ENCODE data around the gene ZNF652.
A peak's percentile ranks its signal among the peaks of the same experiment; 100 is the strongest.
"Not testable (repeated sequence)": the region's sequence is repeated elsewhere in the genome, so short reads cannot be mapped to it uniquely, and the experiment has no call there.

ZNF652 gene

DNA sequence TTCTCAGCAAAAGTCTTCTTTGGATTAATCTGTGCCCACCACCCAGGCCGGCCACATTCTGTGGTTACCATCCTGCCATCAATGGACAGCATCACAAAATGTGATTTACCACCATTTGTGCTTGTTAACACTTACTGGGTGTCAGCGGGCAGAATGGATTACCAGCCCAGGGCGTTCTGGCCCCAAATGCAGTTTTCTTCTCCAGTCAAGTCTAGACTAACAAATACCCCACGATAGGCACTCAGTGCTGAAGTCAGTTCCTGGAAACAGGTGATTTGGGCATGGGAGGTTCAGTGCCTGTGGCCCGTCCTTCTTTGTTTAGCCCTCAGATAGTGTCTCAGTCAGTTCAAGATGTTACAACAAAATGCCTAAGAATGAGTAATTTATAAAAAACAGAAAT lies 92.7 kb downstream of the ZNF652 start:
- no peak overlapping the region for H3K4me3 ChIP-seq (ENCODE audit: low read length)
- no peak for DNase-seq (ENCODE audit: low read depth)
- TF ChIP-seq, protein P1, sequence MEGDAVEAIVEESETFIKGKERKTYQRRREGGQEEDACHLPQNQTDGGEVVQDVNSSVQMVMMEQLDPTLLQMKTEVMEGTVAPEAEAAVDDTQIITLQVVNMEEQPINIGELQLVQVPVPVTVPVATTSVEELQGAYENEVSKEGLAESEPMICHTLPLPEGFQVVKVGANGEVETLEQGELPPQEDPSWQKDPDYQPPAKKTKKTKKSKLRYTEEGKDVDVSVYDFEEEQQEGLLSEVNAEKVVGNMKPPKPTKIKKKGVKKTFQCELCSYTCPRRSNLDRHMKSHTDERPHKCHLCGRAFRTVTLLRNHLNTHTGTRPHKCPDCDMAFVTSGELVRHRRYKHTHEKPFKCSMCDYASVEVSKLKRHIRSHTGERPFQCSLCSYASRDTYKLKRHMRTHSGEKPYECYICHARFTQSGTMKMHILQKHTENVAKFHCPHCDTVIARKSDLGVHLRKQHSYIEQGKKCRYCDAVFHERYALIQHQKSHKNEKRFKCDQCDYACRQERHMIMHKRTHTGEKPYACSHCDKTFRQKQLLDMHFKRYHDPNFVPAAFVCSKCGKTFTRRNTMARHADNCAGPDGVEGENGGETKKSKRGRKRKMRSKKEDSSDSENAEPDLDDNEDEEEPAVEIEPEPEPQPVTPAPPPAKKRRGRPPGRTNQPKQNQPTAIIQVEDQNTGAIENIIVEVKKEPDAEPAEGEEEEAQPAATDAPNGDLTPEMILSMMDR (conservative IDR thresholded peaks at IDR 0.05; ENCODE audit: low read depth, low read length), result no peak

DNA sequence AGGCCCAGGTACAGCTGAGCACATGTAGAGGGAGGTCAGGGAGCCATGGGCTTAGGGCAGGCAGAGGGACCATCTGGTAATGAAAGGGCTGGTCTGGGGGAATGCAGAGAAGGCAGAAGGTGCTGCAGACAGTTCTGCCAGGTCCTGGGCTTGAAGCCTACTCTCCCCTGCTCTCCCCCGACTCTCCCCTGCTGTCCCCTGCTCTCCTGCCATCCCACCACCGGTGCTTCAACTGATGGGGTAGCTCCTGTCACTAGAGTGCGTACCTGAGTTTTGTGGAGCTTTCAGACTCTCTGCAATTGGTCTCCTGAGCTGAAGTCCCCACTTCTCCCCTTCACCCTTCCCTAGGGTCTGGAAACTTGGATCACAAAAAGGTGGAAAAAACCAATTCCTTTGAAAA lies 94.1 kb downstream of the ZNF652 start:
- H3K4me3 ChIP-seq (ENCODE audit: low read length), result no peak overlapping the region
- DNase-seq (ENCODE audit: low read depth), result no peak
- TF ChIP-seq, protein P1 (conservative IDR thresholded peaks at IDR 0.05; ENCODE audit: low read depth, low read length), result no peak

DNA sequence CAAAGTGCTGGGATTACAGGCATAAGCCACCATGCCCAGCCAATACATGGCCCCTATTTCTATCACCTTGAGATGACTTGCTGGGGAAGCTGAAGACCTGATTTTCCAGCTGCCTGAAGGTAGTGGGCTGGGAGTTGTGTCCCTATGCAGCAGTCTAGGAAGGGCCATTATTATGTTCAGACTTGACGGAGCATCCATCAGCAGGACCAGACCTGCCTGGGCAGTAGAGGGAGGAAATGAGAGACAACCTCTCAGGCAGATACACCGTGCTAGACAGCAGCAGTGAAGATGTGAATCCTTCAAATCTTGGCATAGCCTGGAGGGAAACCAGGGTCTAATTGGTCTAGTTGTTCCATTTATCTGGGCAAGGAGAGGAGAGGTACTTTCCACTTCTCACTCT lies 95.8 kb downstream of the ZNF652 start:
- no peak overlapping the region for H3K4me3 ChIP-seq (ENCODE audit: low read length)
- TF ChIP-seq, protein P1 (conservative IDR thresholded peaks at IDR 0.05; ENCODE audit: low read depth, low read length), result no peak
- DNase-seq (ENCODE audit: low read depth), result no peak

DNA sequence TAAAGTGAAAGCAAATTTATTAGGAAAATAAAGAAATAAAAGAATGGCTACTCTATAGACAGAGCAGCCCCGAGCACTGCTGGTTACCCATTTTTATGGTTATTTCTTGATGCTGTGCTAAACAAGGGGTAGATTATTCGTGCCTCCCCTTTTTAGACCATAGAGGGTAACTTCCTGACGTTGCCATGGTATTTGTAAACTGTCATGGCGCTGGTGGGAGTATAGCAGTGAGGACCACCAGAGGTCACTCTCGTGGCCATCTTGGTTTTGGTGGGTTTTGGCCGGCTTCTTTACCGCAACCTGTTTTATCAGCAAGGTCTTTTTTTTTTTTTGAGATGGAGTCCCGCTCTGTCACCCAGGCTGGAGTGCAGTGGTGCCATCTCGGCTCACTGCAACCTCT lies 100.5 kb downstream of the ZNF652 start:
- not testable (repeated sequence) for H3K4me3 ChIP-seq (ENCODE audit: low read length); DNase-seq (ENCODE audit: low read depth)

DNA sequence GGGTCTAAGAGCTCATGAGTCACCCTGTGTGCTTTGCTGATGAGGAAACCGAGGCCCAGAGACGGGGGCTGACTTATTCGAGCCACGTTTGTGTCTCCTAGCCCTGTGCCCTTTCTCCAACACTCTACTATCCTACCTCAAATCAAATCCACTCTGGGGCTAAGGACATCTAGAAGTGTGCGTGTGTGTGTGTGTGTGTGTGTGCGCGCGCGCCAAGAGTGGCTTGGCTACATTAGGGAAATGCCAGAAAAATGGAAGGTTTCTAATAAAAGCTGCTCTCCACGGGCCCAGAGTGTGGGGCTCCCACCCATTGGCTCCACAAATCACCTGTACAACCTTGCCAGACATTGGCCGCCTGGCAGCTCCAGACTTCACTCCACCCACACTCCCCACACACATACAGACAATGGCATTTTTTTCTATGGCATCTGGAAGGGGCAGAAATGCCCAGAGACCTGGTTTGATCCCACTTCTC lies 101.2 kb downstream of the ZNF652 start:
- DNase-seq (ENCODE audit: low read depth), result peak; percentile 44
- peak overlapping the region; percentile 50 for H3K4me3 ChIP-seq (ENCODE audit: low read length)
- TF ChIP-seq, protein P1 (conservative IDR thresholded peaks at IDR 0.05; ENCODE audit: low read depth, low read length), result no peak

DNA sequence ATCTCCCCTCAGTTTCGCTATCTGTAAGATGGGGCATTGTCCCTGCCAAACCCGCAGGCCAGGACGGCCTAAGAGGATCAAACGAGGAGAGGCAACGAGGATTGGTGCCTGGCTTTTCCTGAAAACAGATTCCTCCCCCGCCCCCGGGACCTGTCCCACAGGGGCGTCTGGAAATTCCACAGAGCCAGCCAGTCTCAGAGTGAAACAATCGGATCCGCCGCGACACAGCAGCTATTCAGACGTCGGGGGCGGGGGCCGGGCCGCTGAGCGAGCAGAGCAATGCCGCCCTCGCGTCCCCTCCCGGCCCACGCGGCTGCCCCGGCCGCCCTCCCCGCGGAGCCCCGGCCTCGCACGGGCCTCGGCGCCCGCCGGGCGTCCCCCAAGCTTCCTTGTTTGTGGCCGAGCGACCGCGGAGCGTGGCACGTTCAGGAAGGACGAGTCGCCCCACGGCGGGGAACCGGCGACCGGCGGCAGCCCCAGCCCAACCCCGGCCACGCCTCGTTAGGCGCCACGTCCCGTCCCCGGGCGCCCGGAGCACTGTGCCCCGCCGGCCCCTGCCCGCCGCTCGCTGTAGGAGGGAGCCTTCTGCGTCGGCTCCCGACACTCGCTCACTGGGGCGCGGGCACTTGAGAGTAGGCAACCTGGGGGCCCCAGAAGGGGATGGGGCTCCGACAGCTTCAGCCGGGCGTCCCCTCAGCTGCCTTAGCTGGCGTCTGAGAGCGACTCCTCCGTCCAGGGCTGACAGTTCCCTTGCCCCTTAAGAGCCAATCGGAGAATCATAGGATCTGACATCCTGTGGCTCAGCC lies 101.8 kb downstream of the ZNF652 start:
- H3K4me3 ChIP-seq (ENCODE audit: low read length), result peak overlapping the region; percentile 50
- no peak for DNase-seq (ENCODE audit: low read depth)
- TF ChIP-seq, protein P1 (conservative IDR thresholded peaks at IDR 0.05; ENCODE audit: low read depth, low read length), result no peak

DNA sequence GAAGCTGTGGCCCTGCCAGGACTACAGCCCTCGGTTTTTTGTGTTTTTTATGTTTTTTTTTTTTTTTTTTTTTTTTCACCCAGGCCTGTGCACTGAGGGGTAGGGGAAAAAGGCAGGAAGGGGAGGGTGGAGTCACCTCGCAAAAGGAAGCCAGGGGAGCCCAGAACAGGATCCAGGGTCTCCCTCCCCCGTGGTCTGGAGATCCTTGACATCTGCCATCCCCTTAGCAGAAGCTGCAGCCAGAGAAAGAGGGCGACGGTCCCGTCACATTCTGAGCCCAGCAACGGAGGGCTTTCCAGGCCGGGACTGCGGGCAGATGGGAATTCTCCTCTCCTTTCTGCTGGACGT lies 102.4 kb downstream of the ZNF652 start:
- TF ChIP-seq, protein P1 (conservative IDR thresholded peaks at IDR 0.05; ENCODE audit: low read depth, low read length), result no peak
- DNase-seq (ENCODE audit: low read depth), result no peak
- peak overlapping the region; percentile 50 for H3K4me3 ChIP-seq (ENCODE audit: low read length)

Measured in retinal pigment epithelial cell (primary cell).